ENCODE results near the gene TMEM18. TPM values are rescaled to one million over a fixed set of nuclear protein-coding genes. Genes with fewer than 3 reads are reported as not detected.

Gene TMEM18
- total RNA-seq, 1 experiment from 2014 or later: 33.5 TPM

DNA sequence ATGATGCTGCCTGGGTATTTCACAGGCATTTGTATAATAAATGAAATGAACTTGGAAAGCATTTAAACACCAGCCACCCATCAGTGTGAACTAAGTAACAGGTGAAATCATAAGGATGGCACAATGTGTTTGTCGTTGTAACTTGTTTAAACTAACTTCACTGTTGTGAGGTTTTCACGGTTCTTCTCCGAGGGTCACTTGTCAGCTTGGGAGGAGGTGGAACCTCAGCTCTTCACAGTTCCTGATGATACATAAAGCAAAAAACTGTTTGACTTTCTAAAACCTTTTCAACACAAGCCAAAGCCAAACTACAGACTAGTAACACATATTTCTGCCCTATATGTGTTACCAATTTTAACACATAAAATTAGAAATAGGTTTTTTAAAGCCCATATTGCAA is 13.1 kb downstream of the TMEM18 start:
- TF ChIP-seq, protein P1, sequence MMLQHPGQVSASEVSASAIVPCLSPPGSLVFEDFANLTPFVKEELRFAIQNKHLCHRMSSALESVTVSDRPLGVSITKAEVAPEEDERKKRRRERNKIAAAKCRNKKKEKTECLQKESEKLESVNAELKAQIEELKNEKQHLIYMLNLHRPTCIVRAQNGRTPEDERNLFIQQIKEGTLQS (IDR thresholded peaks at IDR 0.05): no peak
- TF ChIP-seq POLR2AphosphoS5 (IDR thresholded peaks at IDR 0.05; ENCODE audit: low read depth, low read length): no peak
- TF ChIP-seq, protein P2, sequence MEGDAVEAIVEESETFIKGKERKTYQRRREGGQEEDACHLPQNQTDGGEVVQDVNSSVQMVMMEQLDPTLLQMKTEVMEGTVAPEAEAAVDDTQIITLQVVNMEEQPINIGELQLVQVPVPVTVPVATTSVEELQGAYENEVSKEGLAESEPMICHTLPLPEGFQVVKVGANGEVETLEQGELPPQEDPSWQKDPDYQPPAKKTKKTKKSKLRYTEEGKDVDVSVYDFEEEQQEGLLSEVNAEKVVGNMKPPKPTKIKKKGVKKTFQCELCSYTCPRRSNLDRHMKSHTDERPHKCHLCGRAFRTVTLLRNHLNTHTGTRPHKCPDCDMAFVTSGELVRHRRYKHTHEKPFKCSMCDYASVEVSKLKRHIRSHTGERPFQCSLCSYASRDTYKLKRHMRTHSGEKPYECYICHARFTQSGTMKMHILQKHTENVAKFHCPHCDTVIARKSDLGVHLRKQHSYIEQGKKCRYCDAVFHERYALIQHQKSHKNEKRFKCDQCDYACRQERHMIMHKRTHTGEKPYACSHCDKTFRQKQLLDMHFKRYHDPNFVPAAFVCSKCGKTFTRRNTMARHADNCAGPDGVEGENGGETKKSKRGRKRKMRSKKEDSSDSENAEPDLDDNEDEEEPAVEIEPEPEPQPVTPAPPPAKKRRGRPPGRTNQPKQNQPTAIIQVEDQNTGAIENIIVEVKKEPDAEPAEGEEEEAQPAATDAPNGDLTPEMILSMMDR (IDR thresholded peaks at IDR 0.05 in 2 of 3, conservative IDR thresholded peaks at IDR 0.05 in 1 of 3; ENCODE audit: borderline replicate concordance in 1 of 3, insufficient read depth in 1 of 3, low read depth in 2 of 3, low read length in 2 of 3): no peak
- no peak for TF ChIP-seq JUND (IDR thresholded peaks at IDR 0.05)
- TF ChIP-seq POLR2A (IDR thresholded peaks at IDR 0.05; ENCODE audit: borderline replicate concordance, extremely low read depth, insufficient read depth, insufficient read length): no peak
- no peak for TF ChIP-seq TCF7L2 (IDR thresholded peaks at IDR 0.05; ENCODE audit: borderline replicate concordance, extremely low read depth, insufficient read depth, insufficient read length)
- TF ChIP-seq ELF1 (IDR thresholded peaks at IDR 0.05; ENCODE audit: borderline replicate concordance, low read depth): no peak
- TF ChIP-seq RAD21 (IDR thresholded peaks at IDR 0.05; ENCODE audit: low read depth): no peak
- TF ChIP-seq EZH2phosphoT487 (IDR thresholded peaks at IDR 0.05; ENCODE audit: borderline replicate concordance): no peak
- TF ChIP-seq SIN3A (IDR thresholded peaks at IDR 0.05; ENCODE audit: low read depth): no peak
- ChIA-PET CTCF (no interaction called here), POLR2A (no interaction called here), RAD21 (ENCODE audit: low non-redundant PET in 1 of 2, low total read pairs in 2 of 2, uncharacterized antibody in 2 of 2, unreplicated experiment in 2 of 2) (no interaction called here)
- Histone ChIP-seq H3K4me3 (replicated peaks in 1 of 2; ENCODE audit: low read depth in 1 of 2, low read length in 2 of 2) (no peak overlapping the region), H3K27ac (ENCODE audit: low read depth, low read length) (no peak overlapping the region), H3K79me2 (ENCODE audit: insufficient read depth, low read length) (no peaks in the 10 kb centered on the region), H3K9ac (ENCODE audit: low read length) (no peak overlapping the region), H3K9me3 (ENCODE audit: control insufficient read depth in 1 of 2, insufficient read depth in 1 of 2, low read depth in 1 of 2, low read length in 2 of 2) (peaks cover 9 to 11% of the 10 kb centered on the region in 2 experiments; a peak in 3 of 4 replicates), H3K36me3 (ENCODE audit: control insufficient read depth in 1 of 2, insufficient read depth in 2 of 2, low read length in 2 of 2) (peaks cover 0 to 28% of the 10 kb centered on the region in 2 experiments; a peak in 1 of 4 replicates), H2AFZ (ENCODE audit: low read depth, low read length, poor library complexity, severe bottlenecking) (no peak overlapping the region), H3K9me2 (ENCODE audit: insufficient read depth) (no peaks in the 10 kb centered on the region), H3K4me1 (ENCODE audit: control insufficient read depth in 1 of 2, insufficient read depth in 2 of 2, low read length in 2 of 2) (no peaks in the 10 kb centered on the region), H4K20me1 (ENCODE audit: insufficient read depth) (no peaks in the 10 kb centered on the region), H3K4me2 (ENCODE audit: low read length) (no peak overlapping the region), H3K27me3 (ENCODE audit: insufficient read depth, low read length) (0 out of 2 replicates have a peak, but pooled peaks cover 3% of the 10 kb centered on the region)
- intact Hi-C loops (cut with micrococcal nuclease): no loop called here
- BruUV-seq (replicated peaks): no TSS peak
- DNase-seq (ENCODE audit: low read depth, low spot score) (no peak), ATAC-seq (no peak)

Data from HCT116 (cell line).